Measurements from ENCODE around the gene CCNA1.

DNA sequence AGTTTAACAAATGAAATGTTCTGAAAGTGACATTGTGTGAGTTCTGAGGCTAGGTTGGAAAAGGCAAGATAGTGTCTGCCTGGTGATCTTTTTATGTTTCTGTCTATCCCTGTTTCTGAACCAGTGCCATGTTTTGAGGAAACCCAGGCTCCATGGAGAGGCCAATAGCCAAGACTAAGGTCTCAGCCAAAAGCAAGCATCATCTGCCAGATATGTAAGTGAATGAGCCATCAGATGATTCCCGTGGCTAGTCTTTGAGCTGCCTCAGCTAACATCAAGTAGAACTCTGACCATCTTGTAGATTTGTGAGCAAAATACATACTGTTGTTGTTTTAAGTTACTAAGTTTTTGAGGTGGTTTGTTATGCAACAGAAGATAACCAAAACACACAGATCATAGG, 19.6 kb upstream of the CCNA1 start:
- TF ChIP-seq CTCF (IDR thresholded peaks at IDR 0.05; ENCODE audit: poor library complexity, severe bottlenecking) (no peak), EZH2 (IDR thresholded peaks at IDR 0.05; ENCODE audit: borderline replicate concordance, insufficient read depth, low read length, poor library complexity, severe bottlenecking) (no peak), MXI1 (conservative IDR thresholded peaks at IDR 0.05; ENCODE audit: poor library complexity, severe bottlenecking) (no peak), POLR2AphosphoS5 (IDR thresholded peaks at IDR 0.05) (no peak)
- TF ChIP-seq, protein P1, sequence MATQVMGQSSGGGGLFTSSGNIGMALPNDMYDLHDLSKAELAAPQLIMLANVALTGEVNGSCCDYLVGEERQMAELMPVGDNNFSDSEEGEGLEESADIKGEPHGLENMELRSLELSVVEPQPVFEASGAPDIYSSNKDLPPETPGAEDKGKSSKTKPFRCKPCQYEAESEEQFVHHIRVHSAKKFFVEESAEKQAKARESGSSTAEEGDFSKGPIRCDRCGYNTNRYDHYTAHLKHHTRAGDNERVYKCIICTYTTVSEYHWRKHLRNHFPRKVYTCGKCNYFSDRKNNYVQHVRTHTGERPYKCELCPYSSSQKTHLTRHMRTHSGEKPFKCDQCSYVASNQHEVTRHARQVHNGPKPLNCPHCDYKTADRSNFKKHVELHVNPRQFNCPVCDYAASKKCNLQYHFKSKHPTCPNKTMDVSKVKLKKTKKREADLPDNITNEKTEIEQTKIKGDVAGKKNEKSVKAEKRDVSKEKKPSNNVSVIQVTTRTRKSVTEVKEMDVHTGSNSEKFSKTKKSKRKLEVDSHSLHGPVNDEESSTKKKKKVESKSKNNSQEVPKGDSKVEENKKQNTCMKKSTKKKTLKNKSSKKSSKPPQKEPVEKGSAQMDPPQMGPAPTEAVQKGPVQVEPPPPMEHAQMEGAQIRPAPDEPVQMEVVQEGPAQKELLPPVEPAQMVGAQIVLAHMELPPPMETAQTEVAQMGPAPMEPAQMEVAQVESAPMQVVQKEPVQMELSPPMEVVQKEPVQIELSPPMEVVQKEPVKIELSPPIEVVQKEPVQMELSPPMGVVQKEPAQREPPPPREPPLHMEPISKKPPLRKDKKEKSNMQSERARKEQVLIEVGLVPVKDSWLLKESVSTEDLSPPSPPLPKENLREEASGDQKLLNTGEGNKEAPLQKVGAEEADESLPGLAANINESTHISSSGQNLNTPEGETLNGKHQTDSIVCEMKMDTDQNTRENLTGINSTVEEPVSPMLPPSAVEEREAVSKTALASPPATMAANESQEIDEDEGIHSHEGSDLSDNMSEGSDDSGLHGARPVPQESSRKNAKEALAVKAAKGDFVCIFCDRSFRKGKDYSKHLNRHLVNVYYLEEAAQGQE (IDR thresholded peaks at IDR 0.05; ENCODE audit: borderline replicate concordance): no peak

Measured in neural cell (in vitro differentiated cells).